GM23248 (cell line): Measurements from ENCODE around the gene TMEM131L. TPM values are rescaled to one million over a fixed set of nuclear protein-coding genes. Genes with fewer than 3 reads are reported as not detected.
A peak's percentile ranks its signal among the peaks of the same experiment; 100 is the strongest.

Experiments
- DNase-seq: peaks from one replicate; pipeline ENCODE4 v3.0.0-alpha.2; 2015
- H2AFZ ChIP-seq: fragments of 200-600 bp; sonication (generic); 2 replicates; pipeline ENCODE4 v1.6.1; 2016; ENCODE audit warnings: antibody characterized with exemption
- H3F3A ChIP-seq: fragments of 200-600 bp; sonication (generic); 2 replicates; pipeline ENCODE4 v1.6.1; 2016; ENCODE audit warnings: mild to moderate bottlenecking, antibody characterized with exemption, mixed run types; ENCODE audit not compliant: insufficient read depth
- H3K27ac ChIP-seq: fragments of 200-600 bp; sonication (generic); 2 replicates; pipeline ENCODE4 v1.5.1; 2016; ENCODE audit warnings: mild to moderate bottlenecking
- H3K27me3 ChIP-seq: fragments of 200-600 bp; sonication (generic); replicated peaks from 2 replicates; pipeline ENCODE4 v1.6.1; 2016; ENCODE audit warnings: mild to moderate bottlenecking; ENCODE audit not compliant: insufficient read depth
- H3K36me3 ChIP-seq: fragments of 200-600 bp; sonication (generic); 2 replicates; pipeline ENCODE4 v1.6.1; 2016; ENCODE audit warnings: low read depth, mild to moderate bottlenecking
- H3K4me1 ChIP-seq: fragments of 200-600 bp; sonication (generic); 2 replicates; pipeline ENCODE4 v1.6.1; 2016; ENCODE audit warnings: mild to moderate bottlenecking; ENCODE audit not compliant: insufficient read depth
- H3K4me2 ChIP-seq: fragments of 200-600 bp; sonication (generic); one replicate; pipeline ENCODE4 v1.6.1; 2016; ENCODE audit warnings: mild to moderate bottlenecking; ENCODE audit not compliant: unreplicated experiment
- H3K4me3 ChIP-seq: fragments of 200-600 bp; sonication (generic); 2 replicates; pipeline ENCODE4 v1.5.1; 2016; ENCODE audit warnings: mild to moderate bottlenecking
- H3K79me2 ChIP-seq: fragments of 200-600 bp; sonication (generic); 2 replicates; pipeline ENCODE4 v1.6.1; 2016; ENCODE audit warnings: mild to moderate bottlenecking; ENCODE audit not compliant: insufficient read depth
- H3K9ac ChIP-seq: fragments of 200-600 bp; sonication (generic); 2 replicates; pipeline ENCODE4 v1.6.1; 2016; ENCODE audit warnings: mild to moderate bottlenecking
- H3K9me2 ChIP-seq: fragments of 200-600 bp; sonication (generic); 2 replicates; pipeline ENCODE4 v1.6.1; 2016; ENCODE audit warnings: mixed run types, mild to moderate bottlenecking, moderate library complexity; ENCODE audit not compliant: insufficient read depth
- H3K9me3 ChIP-seq: fragments of 200-600 bp; sonication (generic); one replicate; pipeline ENCODE4 v1.6.1; 2017; ENCODE audit warnings: low read depth
- H4K20me1 ChIP-seq: fragments of 200-600 bp; sonication (generic); 2 replicates; pipeline ENCODE4 v1.6.0; 2016; ENCODE audit not compliant: insufficient read depth
- EZH2 ChIP-seq: fragments of 200-600 bp; sonication (generic); IDR thresholded peaks from 2 replicates; pipeline ENCODE4 v1.6.1; 2018; ENCODE audit warnings: antibody characterized with exemption, mild to moderate bottlenecking; ENCODE audit not compliant: insufficient read depth, poor library complexity, severe bottlenecking
- EZH2phosphoT487 ChIP-seq: fragments of 200-600 bp; sonication (generic); IDR thresholded peaks from 2 replicates; pipeline ENCODE4 v1.6.1; 2018; ENCODE audit warnings: antibody characterized with exemption, moderate library complexity, mild to moderate bottlenecking, low read depth; ENCODE audit not compliant: insufficient read depth
- WGBS, 2 experiments: methylation state at CpG; one replicate each; pipeline ENCODE4 v1.1.6; 2015 to 2017; ENCODE audit warnings: low lambda C conversion rate in 2 of 2, low coverage in 1 of 2; ENCODE audit errors: missing lambda C conversion rate in 2 of 2; 5-methylcytosine and 5-hydroxymethylcytosine counted together
- in situ Hi-C: fragments of 300-500 bp; cut with MboI; formaldehyde crosslinking; loops from 2 replicates; pipeline ENCODE4 v1.15.0; 2020
- polyA plus RNA-seq: library from polyadenylated mRNA; unstranded; fragments of >200 nt; fragmentation: Nextera tagmentation; extraction: Ambion mirVana; gene quantifications from 2 replicates; pipeline ENCODE4 v1.2.1, GENCODE V29; 2016
- total RNA-seq: library from RNA; depleted of rRNA; stranded (reverse); fragments of >200 nt; shearing (Covaris generic); gene quantifications from 2 replicates; pipeline ENCODE4 v1.2.3, GENCODE V29; 2014

TMEM131L gene
- total and polyA plus RNA-seq, 2 experiments from 2014 or later: 8.7 to 11.1 TPM

GRCh38 chr4:153439831-153440230, 26.3 kb upstream of the TMEM131L start:
- 91 to 96% methylated on average over 9 of the region's 9 CpGs for WGBS, 2 experiments
- Histone ChIP-seq H2AFZ (no peak overlapping the region), H3K9me2 (no peaks in the 10 kb centered on the region), H3K79me2 (no peaks in the 10 kb centered on the region), H3K27me3 (no peaks in the 10 kb centered on the region), H3F3A (no peaks in the 10 kb centered on the region), H3K36me3 (no peaks in the 10 kb centered on the region), H3K4me3 (no peak overlapping the region), H3K4me1 (no peaks in the 10 kb centered on the region), H3K27ac (no peak overlapping the region), H3K4me2 (no peak overlapping the region), H3K9ac (no peak overlapping the region), H4K20me1 (no peaks in the 10 kb centered on the region), H3K9me3 (no peaks in the 10 kb centered on the region)
- DNase-seq: no peak
- TF ChIP-seq EZH2 (no peak), EZH2phosphoT487 (no peak)
- in situ Hi-C loops: loop anchor here (10.0 kb wide), 1 partner anchor 135 kb away; no protein-coding TSS in a partner anchor

- Histone ChIP-seq H3K4me2 (no peak overlapping the region), H3K27me3 (no peaks in the 10 kb centered on the region), H3K27ac (no peak overlapping the region), H3K9ac (no peak overlapping the region), H3K4me3 (no peak overlapping the region), H3F3A (no peaks in the 10 kb centered on the region), H3K9me2 (no peaks in the 10 kb centered on the region), H4K20me1 (no peaks in the 10 kb centered on the region), H3K36me3 (no peaks in the 10 kb centered on the region), H3K9me3 (no peaks in the 10 kb centered on the region), H3K4me1 (no peaks in the 10 kb centered on the region), H2AFZ (no peak overlapping the region), H3K79me2 (no peaks in the 10 kb centered on the region)
- WGBS, 2 experiments: 90 to 91% methylated on average over 6 of the region's 6 CpGs
- DNase-seq: no peak
- in situ Hi-C loops: no loop called here
- TF ChIP-seq EZH2phosphoT487 (no peak), EZH2 (no peak)
These were observed 25.7 kb upstream of the TMEM131L start for GRCh38 chr4:153440475-153440874.

- peak; percentile 52 for DNase-seq
- TF ChIP-seq EZH2: no peak
- TF ChIP-seq EZH2phosphoT487: no peak
- Histone ChIP-seq H3K27me3 (no peaks in the 10 kb centered on the region), H4K20me1 (no peaks in the 10 kb centered on the region), H2AFZ (peak overlapping the region; percentile 42; the same call in 1 of the 2 replicates), H3K27ac (no peak overlapping the region), H3K4me2 (peak overlapping the region; percentile 11), H3K4me3 (no peak overlapping the region; the same call in 1 of the 2 replicates), H3K9me3 (no peaks in the 10 kb centered on the region), H3K79me2 (no peaks in the 10 kb centered on the region), H3K36me3 (no peaks in the 10 kb centered on the region), H3F3A (no peaks in the 10 kb centered on the region), H3K9me2 (no peaks in the 10 kb centered on the region), H3K9ac (no peak overlapping the region), H3K4me1 (peaks cover 5% of the 10 kb centered on the region; the same call in 1 of the 2 replicates)
- WGBS, 2 experiments: 77% methylated on average over 5 of the region's 5 CpGs
- in situ Hi-C loops: no loop called here
These were observed 18.8 kb upstream of the TMEM131L start for GRCh38 chr4:153447175-153447905.

- Histone ChIP-seq H3K4me2 (peak overlapping the region; percentile 11), H3K4me1 (peaks cover 5% of the 10 kb centered on the region; the same call in 1 of the 2 replicates), H3K36me3 (no peaks in the 10 kb centered on the region), H3K27ac (no peak overlapping the region), H4K20me1 (no peaks in the 10 kb centered on the region), H3K79me2 (no peaks in the 10 kb centered on the region), H3K9me3 (no peaks in the 10 kb centered on the region), H3K27me3 (no peaks in the 10 kb centered on the region), H3F3A (no peaks in the 10 kb centered on the region), H3K4me3 (no peak overlapping the region; the same call in 1 of the 2 replicates), H3K9me2 (no peaks in the 10 kb centered on the region), H3K9ac (no peak overlapping the region), H2AFZ (peak overlapping the region; percentile 42; the same call in 1 of the 2 replicates)
- WGBS, 2 experiments: 30% methylated on average over 10 of the region's 10 CpGs
- in situ Hi-C loops: no loop called here
- no peak for DNase-seq
- TF ChIP-seq EZH2: no peak
- no peak for TF ChIP-seq EZH2phosphoT487
These were observed 18.0 kb upstream of the TMEM131L start for GRCh38 chr4:153448003-153448731.
